BE2C (cell line): ENCODE measurements around the gene FAM162A.
"Not testable (repeated sequence)": the region's sequence is repeated elsewhere in the genome, so short reads cannot be mapped to it uniquely, and the experiment has no call there.

Experiments used
- DNase-seq: peaks from one replicate; pipeline ENCODE4 v3.0.0-alpha.2; 2020
- H3K27me3 ChIP-seq: fragments of 250-450 bp; sonication (Bioruptor Pico); 2 replicates; pipeline ENCODE4 v1.5.1; 2020; ENCODE audit warnings: mild to moderate bottlenecking
- H3K36me3 ChIP-seq: fragments of 250-450 bp; sonication (Bioruptor Pico); 2 replicates; pipeline ENCODE4 v1.5.1; 2020; ENCODE audit warnings: mild to moderate bottlenecking
- H3K4me1 ChIP-seq: fragments of 250-450 bp; sonication (Bioruptor Pico); 2 replicates; pipeline ENCODE4 v1.5.1; 2020
- H3K4me3 ChIP-seq: 2 replicates; pipeline ENCODE4 v1.5.1; 2011; ENCODE audit warnings: low read depth, low read length
- H3K9me3 ChIP-seq: fragments of 250-450 bp; sonication (Bioruptor Pico); 2 replicates; pipeline ENCODE4 v1.5.1; 2020
- TF ChIP-seq, protein P1 (sequence below): IDR thresholded peaks from 2 replicates; pipeline ENCODE4 v1.5.1; 2012; ENCODE audit warnings: mild to moderate bottlenecking, low read depth, low read length

FAM162A gene

DNA sequence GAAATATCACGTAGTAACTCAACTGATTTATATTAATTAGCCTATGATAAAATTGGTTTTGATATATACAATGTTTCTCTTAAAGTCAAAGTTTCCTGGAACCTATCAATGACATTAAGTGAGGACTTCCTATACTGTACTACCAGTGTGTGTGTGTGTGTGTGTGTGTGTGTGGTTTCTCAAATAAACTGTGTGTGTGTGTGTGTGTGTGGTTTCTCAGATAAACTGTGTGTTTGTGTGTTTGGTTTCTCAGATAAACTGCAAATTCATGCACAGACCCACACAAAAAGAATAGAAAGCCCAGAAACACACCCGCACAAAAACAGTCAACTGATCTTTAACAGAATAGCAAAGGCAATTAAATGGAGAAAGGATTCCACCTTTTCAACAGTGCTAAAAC is 46.4 kb downstream of the FAM162A start:
- Histone ChIP-seq H3K4me1 (no peaks in the 10 kb centered on the region), H3K9me3 (no peaks in the 10 kb centered on the region), H3K4me3 (no peak overlapping the region), H3K27me3 (no peaks in the 10 kb centered on the region), H3K36me3 (peaks cover 44% of the 10 kb centered on the region)
- DNase-seq, result no peak
- TF ChIP-seq, protein P1, sequence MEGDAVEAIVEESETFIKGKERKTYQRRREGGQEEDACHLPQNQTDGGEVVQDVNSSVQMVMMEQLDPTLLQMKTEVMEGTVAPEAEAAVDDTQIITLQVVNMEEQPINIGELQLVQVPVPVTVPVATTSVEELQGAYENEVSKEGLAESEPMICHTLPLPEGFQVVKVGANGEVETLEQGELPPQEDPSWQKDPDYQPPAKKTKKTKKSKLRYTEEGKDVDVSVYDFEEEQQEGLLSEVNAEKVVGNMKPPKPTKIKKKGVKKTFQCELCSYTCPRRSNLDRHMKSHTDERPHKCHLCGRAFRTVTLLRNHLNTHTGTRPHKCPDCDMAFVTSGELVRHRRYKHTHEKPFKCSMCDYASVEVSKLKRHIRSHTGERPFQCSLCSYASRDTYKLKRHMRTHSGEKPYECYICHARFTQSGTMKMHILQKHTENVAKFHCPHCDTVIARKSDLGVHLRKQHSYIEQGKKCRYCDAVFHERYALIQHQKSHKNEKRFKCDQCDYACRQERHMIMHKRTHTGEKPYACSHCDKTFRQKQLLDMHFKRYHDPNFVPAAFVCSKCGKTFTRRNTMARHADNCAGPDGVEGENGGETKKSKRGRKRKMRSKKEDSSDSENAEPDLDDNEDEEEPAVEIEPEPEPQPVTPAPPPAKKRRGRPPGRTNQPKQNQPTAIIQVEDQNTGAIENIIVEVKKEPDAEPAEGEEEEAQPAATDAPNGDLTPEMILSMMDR, result no peak

DNA sequence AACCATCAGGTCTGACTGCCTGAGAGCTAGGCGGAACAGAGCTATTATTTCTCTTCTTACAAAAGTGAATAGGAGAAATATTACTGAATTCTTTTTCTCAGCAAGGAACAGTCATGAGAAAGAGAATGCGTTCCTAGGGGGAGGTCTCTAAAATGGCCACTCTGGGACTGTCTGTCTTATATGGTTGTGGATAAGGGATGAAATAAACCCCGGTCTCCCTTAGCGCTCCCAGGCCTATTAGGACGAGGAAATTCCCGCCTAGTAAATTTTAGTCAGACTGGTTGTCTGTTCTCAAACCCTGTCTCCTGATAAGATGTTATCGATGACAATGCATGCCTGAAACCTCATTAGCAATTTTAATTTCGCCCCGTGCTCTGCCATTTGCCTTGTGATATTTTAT is 52.0 kb downstream of the FAM162A start:
- Histone ChIP-seq H3K9me3 (no peaks in the 10 kb centered on the region), H3K36me3 (peaks cover 51% of the 10 kb centered on the region), H3K4me3 (no peak overlapping the region), H3K27me3 (no peaks in the 10 kb centered on the region), H3K4me1 (no peaks in the 10 kb centered on the region)
- no peak for DNase-seq
- TF ChIP-seq, protein P1, result no peak

DNA sequence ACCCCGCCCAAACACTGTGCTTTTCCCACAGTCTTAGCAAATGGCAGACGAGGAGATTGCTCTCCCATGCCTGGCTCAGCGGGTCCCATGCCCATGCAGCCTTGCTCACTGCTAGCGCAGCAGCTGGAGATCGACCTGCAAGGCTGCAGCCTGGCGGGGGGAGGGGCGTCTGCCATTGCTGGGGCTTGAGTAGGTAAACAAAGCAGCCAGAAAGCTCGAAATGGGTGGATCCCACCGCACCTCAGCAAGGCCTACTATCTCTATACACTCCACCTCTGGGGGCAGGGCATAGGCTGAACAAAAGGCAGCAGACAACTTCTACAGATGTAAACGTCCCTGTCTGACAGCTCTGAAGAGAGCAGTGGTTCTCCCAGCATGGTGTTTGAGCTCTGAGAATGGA is 59.1 kb downstream of the FAM162A start:
- Histone ChIP-seq H3K4me3 (no peak overlapping the region), H3K27me3 (no peaks in the 10 kb centered on the region), H3K4me1 (peaks cover 13% of the 10 kb centered on the region), H3K36me3 (peaks cover 38% of the 10 kb centered on the region), H3K9me3 (no peaks in the 10 kb centered on the region)
- DNase-seq, result peak; percentile 22
- TF ChIP-seq, protein P1, result no peak

DNA sequence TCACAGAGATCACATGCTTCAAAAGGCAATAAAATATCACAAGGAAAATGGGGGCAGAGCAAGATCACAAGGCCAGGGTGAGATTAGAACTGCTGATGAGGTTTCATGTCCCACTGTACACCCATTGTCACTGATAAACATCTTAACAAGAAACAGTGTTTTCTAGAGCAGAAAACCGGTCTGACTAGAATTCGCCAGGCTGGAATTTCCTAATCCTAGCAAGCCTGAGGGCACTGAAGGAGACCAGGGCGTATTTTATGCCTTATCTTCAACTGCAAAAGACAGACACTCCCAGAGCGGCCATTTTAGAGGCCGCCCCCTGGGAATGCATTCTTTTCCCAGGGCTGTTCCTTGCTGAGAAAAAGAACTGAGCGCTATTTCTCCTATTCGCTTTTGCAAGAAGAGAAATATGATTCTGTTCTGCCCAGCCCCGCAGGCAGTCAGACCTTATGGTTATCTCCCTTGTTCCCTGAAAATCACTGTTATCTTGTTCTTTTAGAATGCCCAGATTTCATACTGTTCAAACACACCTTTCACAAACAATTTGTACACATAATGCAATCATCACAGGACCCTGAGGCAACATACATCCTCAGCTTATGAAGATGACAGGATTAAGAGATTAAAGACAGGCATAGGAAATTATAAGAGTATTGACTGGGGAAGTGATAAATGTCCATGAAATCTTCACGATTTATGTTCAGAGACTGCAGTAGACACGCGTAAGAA is 59.9 kb downstream of the FAM162A start:
- peaks cover 46% of the 10 kb centered on the region for H3K36me3 ChIP-seq
- peaks cover 13% of the 10 kb centered on the region for H3K4me1 ChIP-seq
- not testable (repeated sequence) for H3K4me3 ChIP-seq, H3K9me3 ChIP-seq, H3K27me3 ChIP-seq
- peak; percentile 66 for DNase-seq

DNA sequence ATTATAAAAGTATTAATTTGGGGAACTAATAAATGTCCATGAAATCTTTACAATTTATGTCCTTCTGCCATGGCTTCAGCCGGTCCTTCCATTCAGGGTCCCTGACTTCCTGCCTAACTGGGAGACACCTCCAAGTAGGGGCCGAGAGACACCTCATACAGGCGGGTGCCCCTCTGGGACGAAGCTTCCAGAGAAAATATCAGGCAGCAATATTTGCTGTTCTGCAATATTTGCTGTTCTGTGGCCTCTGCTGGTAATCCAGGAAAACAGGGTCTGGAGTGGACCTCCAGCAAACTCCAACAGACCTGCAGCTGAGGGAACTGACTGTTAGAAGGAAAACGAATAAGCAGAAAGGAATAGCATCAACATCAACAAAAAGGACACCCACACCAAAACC is 60.5 kb downstream of the FAM162A start:
- H3K36me3 ChIP-seq, result peaks cover 47% of the 10 kb centered on the region
- H3K9me3 ChIP-seq, H3K27me3 ChIP-seq, H3K4me3 ChIP-seq, DNase-seq: not testable (repeated sequence)
- peaks cover 13% of the 10 kb centered on the region for H3K4me1 ChIP-seq

DNA sequence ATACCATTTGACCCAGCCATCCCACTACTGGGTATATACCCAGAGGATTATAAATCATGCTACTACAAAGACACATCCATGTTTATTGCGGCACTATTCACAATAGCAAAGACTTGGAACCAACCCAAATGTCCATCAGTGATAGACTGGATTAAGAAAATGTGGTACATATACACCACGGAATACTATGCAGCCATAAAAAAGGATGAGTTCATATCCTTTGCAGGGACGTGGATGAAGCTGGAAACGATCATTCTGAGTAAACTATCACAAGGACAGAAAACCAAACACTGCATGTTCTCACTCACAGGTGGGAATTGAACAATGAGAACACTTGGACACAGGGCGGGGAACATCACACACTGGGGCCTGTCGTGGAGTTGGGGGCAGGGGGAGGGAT is 64.2 kb downstream of the FAM162A start:
- peaks cover 13% of the 10 kb centered on the region for H3K4me1 ChIP-seq
- H3K27me3 ChIP-seq, H3K9me3 ChIP-seq, DNase-seq, H3K4me3 ChIP-seq: not testable (repeated sequence)
- peaks cover 57% of the 10 kb centered on the region for H3K36me3 ChIP-seq

DNA sequence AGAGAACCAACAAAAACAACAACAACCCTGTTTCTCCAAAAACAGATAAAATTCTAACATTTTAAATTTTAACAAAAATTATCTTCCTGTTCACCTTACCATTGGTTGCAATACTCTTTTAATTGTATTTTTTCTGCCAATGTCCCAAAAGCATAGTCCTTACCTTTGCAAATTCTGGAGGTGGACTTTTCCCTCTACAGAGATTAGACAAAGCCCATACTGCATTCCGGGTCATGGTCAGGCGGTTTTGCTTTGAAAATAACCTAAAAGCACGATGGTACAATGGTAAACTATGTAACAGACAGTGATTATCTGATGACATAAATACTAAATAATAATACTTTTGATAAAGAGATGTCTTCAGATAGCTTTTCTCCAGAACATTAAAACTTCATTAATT is 67.4 kb downstream of the FAM162A start:
- H3K27me3 ChIP-seq, result no peaks in the 10 kb centered on the region
- DNase-seq, result no peak
- H3K9me3 ChIP-seq, result no peaks in the 10 kb centered on the region
- H3K4me3 ChIP-seq, result no peak overlapping the region
- peaks cover 53% of the 10 kb centered on the region for H3K36me3 ChIP-seq
- TF ChIP-seq, protein P1, result no peak
- no peaks in the 10 kb centered on the region for H3K4me1 ChIP-seq

DNA sequence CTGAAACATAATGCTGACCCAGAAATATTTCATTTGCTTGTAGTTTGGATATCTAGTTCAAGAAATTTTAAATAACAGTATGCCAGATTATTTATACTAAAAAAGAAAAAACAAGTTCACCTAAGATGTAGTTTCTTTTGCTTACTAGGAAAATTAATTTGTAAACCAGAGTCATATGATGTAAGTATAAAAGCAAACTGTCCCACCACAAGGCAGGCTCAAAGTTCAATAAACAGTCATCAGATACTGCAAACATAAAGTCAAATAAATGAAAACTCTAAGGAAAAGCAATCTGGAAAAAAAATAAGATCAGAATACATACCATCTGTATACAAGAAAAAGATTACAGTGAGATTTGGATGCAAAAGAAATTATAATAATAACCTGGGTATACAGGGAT is 72.1 kb downstream of the FAM162A start:
- Histone ChIP-seq H3K9me3 (no peaks in the 10 kb centered on the region), H3K4me3 (no peak overlapping the region), H3K36me3 (peaks cover 43% of the 10 kb centered on the region), H3K27me3 (no peaks in the 10 kb centered on the region), H3K4me1 (no peaks in the 10 kb centered on the region)
- TF ChIP-seq, protein P1, result no peak
- no peak for DNase-seq
